Measurements from ENCODE around the gene RPS27L.

Gene RPS27L

DNA sequence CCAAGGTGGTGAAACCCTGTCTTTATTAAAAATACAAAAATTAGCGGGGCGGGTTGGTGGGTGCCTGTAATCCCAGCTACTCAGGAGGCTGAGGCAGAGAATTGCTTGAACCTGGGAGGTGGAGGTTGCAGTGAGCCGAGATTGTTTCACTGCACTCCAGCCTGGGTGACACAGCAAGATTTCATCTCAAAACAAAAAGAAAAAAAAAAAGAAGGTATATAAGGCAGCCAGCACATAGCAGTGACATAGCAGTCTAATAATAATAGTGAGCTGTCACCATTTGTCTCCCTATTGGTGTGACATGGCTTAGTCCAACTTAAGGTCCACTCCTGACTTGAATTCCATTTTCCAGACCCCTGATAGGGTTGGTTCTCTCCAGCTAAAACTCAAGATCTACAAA is 44.4 kb downstream of the RPS27L start (continued):
- TF ChIP-seq, protein P1, sequence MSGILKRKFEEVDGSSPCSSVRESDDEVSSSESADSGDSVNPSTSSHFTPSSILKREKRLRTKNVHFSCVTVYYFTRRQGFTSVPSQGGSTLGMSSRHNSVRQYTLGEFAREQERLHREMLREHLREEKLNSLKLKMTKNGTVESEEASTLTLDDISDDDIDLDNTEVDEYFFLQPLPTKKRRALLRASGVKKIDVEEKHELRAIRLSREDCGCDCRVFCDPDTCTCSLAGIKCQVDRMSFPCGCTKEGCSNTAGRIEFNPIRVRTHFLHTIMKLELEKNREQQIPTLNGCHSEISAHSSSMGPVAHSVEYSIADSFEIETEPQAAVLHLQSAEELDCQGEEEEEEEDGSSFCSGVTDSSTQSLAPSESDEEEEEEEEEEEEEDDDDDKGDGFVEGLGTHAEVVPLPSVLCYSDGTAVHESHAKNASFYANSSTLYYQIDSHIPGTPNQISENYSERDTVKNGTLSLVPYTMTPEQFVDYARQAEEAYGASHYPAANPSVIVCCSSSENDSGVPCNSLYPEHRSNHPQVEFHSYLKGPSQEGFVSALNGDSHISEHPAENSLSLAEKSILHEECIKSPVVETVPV (CRISPR knock-in tag; IDR thresholded peaks at IDR 0.05), result no peak
- no peak for TF ChIP-seq ARNTL (CRISPR knock-in tag; IDR thresholded peaks at IDR 0.05; ENCODE audit: borderline replicate concordance, low read depth)

DNA sequence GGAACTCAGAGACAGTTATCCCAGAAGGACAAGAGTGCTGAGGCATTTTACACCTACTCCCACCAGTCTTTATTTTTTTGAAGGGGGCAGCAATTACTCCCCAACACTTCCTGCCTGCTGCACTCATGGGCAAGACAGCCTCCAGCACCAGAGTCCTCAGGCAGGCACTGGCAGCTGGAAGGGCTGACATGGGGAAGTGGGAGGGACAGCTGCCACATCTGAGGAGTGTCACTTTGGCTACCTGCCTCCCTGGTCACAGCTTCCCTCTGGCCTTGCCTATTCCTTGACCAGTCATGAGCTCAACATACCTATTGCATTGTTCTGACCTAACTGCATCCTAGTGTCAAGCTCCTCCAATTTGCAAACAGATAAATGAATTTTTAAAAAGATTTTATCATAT is 45.8 kb downstream of the RPS27L start:
- no peak for ATAC-seq
- no peak for TF ChIP-seq ZFP30 (CRISPR knock-in tag; IDR thresholded peaks at IDR 0.05)
- TF ChIP-seq, protein P1 (CRISPR knock-in tag; IDR thresholded peaks at IDR 0.05), result no peak
- TF ChIP-seq TOX (CRISPR knock-in tag; IDR thresholded peaks at IDR 0.05; ENCODE audit: borderline replicate concordance), result no peak
- TF ChIP-seq, protein P2, sequence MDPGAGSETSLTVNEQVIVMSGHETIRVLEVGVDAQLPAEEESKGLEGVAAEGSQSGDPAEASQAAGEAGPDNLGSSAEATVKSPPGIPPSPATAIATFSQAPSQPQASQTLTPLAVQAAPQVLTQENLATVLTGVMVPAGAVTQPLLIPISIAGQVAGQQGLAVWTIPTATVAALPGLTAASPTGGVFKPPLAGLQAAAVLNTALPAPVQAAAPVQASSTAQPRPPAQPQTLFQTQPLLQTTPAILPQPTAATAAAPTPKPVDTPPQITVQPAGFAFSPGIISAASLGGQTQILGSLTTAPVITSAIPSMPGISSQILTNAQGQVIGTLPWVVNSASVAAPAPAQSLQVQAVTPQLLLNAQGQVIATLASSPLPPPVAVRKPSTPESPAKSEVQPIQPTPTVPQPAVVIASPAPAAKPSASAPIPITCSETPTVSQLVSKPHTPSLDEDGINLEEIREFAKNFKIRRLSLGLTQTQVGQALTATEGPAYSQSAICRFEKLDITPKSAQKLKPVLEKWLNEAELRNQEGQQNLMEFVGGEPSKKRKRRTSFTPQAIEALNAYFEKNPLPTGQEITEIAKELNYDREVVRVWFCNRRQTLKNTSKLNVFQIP (CRISPR knock-in tag; IDR thresholded peaks at IDR 0.05; ENCODE audit: borderline replicate concordance, low read depth), result no peak

DNA sequence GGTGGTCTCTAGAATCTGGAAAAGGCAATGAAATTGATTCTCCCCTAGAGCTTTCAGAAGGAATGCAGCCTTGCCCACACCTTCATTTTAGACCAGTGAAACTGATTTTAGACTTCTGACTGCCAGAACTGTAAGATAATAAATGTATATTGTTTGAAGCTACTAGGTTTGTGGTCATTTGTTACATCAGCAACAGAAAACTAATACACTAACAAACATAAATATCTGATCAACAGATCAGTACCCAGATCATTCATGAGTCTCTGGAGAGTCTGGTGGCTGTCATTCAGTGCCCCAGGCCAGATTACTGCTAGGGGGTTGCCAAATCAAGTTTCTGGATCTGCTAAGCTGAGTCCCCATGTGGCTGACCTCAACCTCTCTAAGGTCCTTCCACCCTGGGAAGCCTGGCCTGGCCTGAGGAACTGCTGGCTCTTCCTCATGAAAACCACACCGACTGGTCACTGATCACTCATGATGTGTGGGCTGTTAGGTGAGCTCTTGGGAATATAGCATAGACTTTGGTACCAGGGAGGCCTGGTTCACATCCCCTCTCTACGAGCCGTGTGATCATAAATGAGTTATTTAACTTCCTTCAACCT is 46.8 kb downstream of the RPS27L start:
- ATAC-seq, result no peak
- no peak for TF ChIP-seq ARNTL (CRISPR knock-in tag; IDR thresholded peaks at IDR 0.05; ENCODE audit: borderline replicate concordance, low read depth)

DNA sequence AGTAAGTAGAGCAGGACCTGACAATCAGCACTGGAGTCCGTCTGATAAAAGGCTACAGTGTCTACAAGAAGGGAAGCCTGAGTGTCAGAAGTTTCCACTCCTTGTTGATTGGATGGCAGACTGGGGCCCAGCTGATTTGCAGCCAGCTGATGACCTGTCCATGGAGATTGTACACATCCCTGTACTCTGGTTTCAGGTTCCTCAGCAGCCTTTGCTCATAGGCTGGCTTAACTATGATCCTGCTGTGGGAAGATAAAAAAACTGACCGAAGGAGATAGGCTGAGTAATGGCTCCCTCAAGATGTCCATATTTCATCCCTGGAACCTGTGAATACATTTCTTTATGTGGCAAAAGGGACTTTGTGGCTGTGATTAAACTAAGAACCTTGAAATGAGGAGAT is 47.4 kb downstream of the RPS27L start:
- no peak for ATAC-seq
- TF ChIP-seq ZNF70 (CRISPR knock-in tag; IDR thresholded peaks at IDR 0.05) (no peak), ZNF565 (CRISPR knock-in tag; conservative IDR thresholded peaks at IDR 0.05; ENCODE audit: low read depth) (no peak), ZFP30 (CRISPR knock-in tag; IDR thresholded peaks at IDR 0.05) (no peak), BACH2 (CRISPR knock-in tag; IDR thresholded peaks at IDR 0.05; ENCODE audit: borderline replicate concordance) (no peak), TOX (CRISPR knock-in tag; IDR thresholded peaks at IDR 0.05; ENCODE audit: borderline replicate concordance) (no peak), SNAI2 (CRISPR knock-in tag; IDR thresholded peaks at IDR 0.05) (no peak), ZNF8 (CRISPR knock-in tag; IDR thresholded peaks at IDR 0.05) (no peak), TCF4 (CRISPR knock-in tag; IDR thresholded peaks at IDR 0.05; ENCODE audit: borderline replicate concordance) (no peak), PPARA (CRISPR knock-in tag; IDR thresholded peaks at IDR 0.05; ENCODE audit: borderline replicate concordance) (no peak), ARNTL (CRISPR knock-in tag; IDR thresholded peaks at IDR 0.05; ENCODE audit: borderline replicate concordance, low read depth) (no peak)
- TF ChIP-seq, protein P2 (CRISPR knock-in tag; IDR thresholded peaks at IDR 0.05; ENCODE audit: borderline replicate concordance, low read depth), result no peak
- TF ChIP-seq, protein P3, sequence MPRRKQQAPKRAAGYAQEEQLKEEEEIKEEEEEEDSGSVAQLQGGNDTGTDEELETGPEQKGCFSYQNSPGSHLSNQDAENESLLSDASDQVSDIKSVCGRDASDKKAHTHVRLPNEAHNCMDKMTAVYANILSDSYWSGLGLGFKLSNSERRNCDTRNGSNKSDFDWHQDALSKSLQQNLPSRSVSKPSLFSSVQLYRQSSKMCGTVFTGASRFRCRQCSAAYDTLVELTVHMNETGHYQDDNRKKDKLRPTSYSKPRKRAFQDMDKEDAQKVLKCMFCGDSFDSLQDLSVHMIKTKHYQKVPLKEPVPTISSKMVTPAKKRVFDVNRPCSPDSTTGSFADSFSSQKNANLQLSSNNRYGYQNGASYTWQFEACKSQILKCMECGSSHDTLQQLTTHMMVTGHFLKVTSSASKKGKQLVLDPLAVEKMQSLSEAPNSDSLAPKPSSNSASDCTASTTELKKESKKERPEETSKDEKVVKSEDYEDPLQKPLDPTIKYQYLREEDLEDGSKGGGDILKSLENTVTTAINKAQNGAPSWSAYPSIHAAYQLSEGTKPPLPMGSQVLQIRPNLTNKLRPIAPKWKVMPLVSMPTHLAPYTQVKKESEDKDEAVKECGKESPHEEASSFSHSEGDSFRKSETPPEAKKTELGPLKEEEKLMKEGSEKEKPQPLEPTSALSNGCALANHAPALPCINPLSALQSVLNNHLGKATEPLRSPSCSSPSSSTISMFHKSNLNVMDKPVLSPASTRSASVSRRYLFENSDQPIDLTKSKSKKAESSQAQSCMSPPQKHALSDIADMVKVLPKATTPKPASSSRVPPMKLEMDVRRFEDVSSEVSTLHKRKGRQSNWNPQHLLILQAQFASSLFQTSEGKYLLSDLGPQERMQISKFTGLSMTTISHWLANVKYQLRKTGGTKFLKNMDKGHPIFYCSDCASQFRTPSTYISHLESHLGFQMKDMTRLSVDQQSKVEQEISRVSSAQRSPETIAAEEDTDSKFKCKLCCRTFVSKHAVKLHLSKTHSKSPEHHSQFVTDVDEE (CRISPR knock-in tag; IDR thresholded peaks at IDR 0.05), result no peak
- TF ChIP-seq, protein P1 (CRISPR knock-in tag; IDR thresholded peaks at IDR 0.05), result no peak

Data from SK-N-SH treated with all-trans-retinoic acid at 6 μM for 48 hours (cell line).